Measurements from ENCODE around the gene MYO5B. TPM values are rescaled to one million over a fixed set of nuclear protein-coding genes. Genes with fewer than 3 reads are reported as not detected.

The MYO5B gene
- total and polyA plus RNA-seq, 10 of the 15 experiments (the other 5 are each of a cell fraction or from before 2014, with no cell fraction given) = 2.5 to 4.5 (median 3.3) TPM

DNA sequence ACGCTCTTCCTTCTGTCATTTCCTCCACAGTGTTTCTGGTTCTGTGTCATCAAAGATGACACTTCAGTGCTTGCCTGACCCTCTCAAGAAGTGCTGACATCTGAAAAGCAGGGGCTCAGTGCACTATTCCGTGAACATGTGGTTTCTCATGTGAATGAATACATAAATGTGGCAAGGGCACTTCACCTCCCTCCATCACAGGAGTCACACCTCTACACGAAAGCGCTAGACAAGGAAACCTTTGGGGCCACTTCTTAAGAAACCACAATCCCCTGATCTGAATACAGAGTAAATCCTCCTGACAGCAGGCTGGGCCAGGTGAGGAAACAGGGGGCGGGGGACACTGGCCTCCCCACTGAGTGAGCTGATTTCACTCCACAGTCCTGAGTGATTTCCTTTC is 235.8 kb downstream of the MYO5B start (continued):
- TF ChIP-seq, protein P1, sequence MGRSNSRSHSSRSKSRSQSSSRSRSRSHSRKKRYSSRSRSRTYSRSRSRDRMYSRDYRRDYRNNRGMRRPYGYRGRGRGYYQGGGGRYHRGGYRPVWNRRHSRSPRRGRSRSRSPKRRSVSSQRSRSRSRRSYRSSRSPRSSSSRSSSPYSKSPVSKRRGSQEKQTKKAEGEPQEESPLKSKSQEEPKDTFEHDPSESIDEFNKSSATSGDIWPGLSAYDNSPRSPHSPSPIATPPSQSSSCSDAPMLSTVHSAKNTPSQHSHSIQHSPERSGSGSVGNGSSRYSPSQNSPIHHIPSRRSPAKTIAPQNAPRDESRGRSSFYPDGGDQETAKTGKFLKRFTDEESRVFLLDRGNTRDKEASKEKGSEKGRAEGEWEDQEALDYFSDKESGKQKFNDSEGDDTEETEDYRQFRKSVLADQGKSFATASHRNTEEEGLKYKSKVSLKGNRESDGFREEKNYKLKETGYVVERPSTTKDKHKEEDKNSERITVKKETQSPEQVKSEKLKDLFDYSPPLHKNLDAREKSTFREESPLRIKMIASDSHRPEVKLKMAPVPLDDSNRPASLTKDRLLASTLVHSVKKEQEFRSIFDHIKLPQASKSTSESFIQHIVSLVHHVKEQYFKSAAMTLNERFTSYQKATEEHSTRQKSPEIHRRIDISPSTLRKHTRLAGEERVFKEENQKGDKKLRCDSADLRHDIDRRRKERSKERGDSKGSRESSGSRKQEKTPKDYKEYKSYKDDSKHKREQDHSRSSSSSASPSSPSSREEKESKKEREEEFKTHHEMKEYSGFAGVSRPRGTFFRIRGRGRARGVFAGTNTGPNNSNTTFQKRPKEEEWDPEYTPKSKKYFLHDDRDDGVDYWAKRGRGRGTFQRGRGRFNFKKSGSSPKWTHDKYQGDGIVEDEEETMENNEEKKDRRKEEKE (IDR thresholded peaks at IDR 0.05) = no peak
- TF ChIP-seq, protein P2, sequence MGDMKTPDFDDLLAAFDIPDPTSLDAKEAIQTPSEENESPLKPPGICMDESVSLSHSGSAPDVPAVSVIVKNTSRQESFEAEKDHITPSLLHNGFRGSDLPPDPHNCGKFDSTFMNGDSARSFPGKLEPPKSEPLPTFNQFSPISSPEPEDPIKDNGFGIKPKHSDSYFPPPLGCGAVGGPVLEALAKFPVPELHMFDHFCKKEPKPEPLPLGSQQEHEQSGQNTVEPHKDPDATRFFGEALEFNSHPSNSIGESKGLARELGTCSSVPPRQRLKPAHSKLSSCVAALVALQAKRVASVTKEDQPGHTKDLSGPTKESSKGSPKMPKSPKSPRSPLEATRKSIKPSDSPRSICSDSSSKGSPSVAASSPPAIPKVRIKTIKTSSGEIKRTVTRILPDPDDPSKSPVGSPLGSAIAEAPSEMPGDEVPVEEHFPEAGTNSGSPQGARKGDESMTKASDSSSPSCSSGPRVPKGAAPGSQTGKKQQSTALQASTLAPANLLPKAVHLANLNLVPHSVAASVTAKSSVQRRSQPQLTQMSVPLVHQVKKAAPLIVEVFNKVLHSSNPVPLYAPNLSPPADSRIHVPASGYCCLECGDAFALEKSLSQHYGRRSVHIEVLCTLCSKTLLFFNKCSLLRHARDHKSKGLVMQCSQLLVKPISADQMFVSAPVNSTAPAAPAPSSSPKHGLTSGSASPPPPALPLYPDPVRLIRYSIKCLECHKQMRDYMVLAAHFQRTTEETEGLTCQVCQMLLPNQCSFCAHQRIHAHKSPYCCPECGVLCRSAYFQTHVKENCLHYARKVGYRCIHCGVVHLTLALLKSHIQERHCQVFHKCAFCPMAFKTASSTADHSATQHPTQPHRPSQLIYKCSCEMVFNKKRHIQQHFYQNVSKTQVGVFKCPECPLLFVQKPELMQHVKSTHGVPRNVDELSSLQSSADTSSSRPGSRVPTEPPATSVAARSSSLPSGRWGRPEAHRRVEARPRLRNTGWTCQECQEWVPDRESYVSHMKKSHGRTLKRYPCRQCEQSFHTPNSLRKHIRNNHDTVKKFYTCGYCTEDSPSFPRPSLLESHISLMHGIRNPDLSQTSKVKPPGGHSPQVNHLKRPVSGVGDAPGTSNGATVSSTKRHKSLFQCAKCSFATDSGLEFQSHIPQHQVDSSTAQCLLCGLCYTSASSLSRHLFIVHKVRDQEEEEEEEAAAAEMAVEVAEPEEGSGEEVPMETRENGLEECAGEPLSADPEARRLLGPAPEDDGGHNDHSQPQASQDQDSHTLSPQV (IDR thresholded peaks at IDR 0.05) = no peak
- TF ChIP-seq HDAC6 (IDR thresholded peaks at IDR 0.05; ENCODE audit: unreplicated experiment) = no peak
- TF ChIP-seq EP300 (IDR thresholded peaks at IDR 0.05; ENCODE audit: borderline replicate concordance in 1 of 2, control insufficient read depth in 1 of 2, low read depth in 2 of 2, low read length in 2 of 2) = peak; percentile 55 to 71; a peak in 3 of 4 replicates
- TF ChIP-seq, protein P3, sequence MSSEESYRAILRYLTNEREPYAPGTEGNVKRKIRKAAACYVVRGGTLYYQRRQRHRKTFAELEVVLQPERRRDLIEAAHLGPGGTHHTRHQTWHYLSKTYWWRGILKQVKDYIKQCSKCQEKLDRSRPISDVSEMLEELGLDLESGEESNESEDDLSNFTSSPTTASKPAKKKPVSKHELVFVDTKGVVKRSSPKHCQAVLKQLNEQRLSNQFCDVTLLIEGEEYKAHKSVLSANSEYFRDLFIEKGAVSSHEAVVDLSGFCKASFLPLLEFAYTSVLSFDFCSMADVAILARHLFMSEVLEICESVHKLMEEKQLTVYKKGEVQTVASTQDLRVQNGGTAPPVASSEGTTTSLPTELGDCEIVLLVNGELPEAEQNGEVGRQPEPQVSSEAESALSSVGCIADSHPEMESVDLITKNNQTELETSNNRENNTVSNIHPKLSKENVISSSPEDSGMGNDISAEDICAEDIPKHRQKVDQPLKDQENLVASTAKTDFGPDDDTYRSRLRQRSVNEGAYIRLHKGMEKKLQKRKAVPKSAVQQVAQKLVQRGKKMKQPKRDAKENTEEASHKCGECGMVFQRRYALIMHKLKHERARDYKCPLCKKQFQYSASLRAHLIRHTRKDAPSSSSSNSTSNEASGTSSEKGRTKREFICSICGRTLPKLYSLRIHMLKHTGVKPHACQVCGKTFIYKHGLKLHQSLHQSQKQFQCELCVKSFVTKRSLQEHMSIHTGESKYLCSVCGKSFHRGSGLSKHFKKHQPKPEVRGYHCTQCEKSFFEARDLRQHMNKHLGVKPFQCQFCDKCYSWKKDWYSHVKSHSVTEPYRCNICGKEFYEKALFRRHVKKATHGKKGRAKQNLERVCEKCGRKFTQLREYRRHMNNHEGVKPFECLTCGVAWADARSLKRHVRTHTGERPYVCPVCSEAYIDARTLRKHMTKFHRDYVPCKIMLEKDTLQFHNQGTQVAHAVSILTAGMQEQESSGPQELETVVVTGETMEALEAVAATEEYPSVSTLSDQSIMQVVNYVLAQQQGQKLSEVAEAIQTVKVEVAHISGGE (CRISPR knock-in tag; IDR thresholded peaks at IDR 0.05) = no peak
- peak; percentile 59; the same call in 1 of the 2 replicates for TF ChIP-seq ATF7 (IDR thresholded peaks at IDR 0.05; ENCODE audit: low read depth)
- TF ChIP-seq NBN (IDR thresholded peaks at IDR 0.05) = peak; percentile 77; the same call in 1 of the 2 replicates
- TF ChIP-seq POU2F2 (IDR thresholded peaks at IDR 0.05; ENCODE audit: borderline replicate concordance, low read depth, low read length) = no peak
- TF ChIP-seq, protein P4, sequence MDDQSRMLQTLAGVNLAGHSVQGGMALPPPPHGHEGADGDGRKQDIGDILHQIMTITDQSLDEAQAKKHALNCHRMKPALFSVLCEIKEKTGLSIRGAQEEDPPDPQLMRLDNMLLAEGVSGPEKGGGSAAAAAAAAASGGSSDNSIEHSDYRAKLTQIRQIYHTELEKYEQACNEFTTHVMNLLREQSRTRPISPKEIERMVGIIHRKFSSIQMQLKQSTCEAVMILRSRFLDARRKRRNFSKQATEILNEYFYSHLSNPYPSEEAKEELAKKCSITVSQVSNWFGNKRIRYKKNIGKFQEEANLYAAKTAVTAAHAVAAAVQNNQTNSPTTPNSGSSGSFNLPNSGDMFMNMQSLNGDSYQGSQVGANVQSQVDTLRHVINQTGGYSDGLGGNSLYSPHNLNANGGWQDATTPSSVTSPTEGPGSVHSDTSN (IDR thresholded peaks at IDR 0.05; ENCODE audit: insufficient replicate concordance, low read depth, low read length) = no peak
- TF ChIP-seq CHD2 (IDR thresholded peaks at IDR 0.05; ENCODE audit: borderline replicate concordance, low read depth, low read length) = peak; percentile 39; the same call in 1 of the 2 replicates
- peak; percentile 52; the same call in 1 of the 2 replicates for TF ChIP-seq JUND (IDR thresholded peaks at IDR 0.05; ENCODE audit: low read depth, low read length)
- TF ChIP-seq MEF2B (IDR thresholded peaks at IDR 0.05; ENCODE audit: partially characterized antibody, poor library complexity, severe bottlenecking) = peak; percentile 45
- peak; percentile 49; the same call in 1 of the 2 replicates for TF ChIP-seq RUNX3 (IDR thresholded peaks at IDR 0.05; ENCODE audit: low read length)
- TF ChIP-seq PML (IDR thresholded peaks at IDR 0.05; ENCODE audit: low read length) = no peak
- no peak for TF ChIP-seq HCFC1 (IDR thresholded peaks at IDR 0.05; ENCODE audit: low read length)
- peak; percentile 50; the same call in 1 of the 2 replicates for TF ChIP-seq BMI1 (IDR thresholded peaks at IDR 0.05; ENCODE audit: borderline replicate concordance)
